Trophoblast cell (in vitro differentiated cells and primary cell): ENCODE data around the gene UBR1.
"Not testable (repeated sequence)": the region's sequence is repeated elsewhere in the genome, so short reads cannot be mapped to it uniquely, and the experiment has no call there.

Experiments used
- DNase-seq, 2 donors: peaks; one replicate each; pipeline ENCODE4 v3.0.0-alpha.2; 2016
- H2AFZ ChIP-seq: 2 replicates; pipeline ENCODE4 v1.6.1; 2013; ENCODE audit warnings: low read length, moderate library complexity, mild to moderate bottlenecking; ENCODE audit not compliant: insufficient read depth, poor library complexity
- H2AK5ac ChIP-seq: 2 replicates; pipeline ENCODE4 v1.6.1; 2013; ENCODE audit warnings: mild to moderate bottlenecking, low read length
- H2BK120ac ChIP-seq: 2 replicates; pipeline ENCODE4 v1.6.1; 2013; ENCODE audit warnings: low read length, mild to moderate bottlenecking, moderate library complexity; ENCODE audit not compliant: insufficient read depth, poor library complexity
- H2BK12ac ChIP-seq: 2 replicates; pipeline ENCODE4 v1.6.1; 2013; ENCODE audit warnings: mild to moderate bottlenecking, low read length, moderate library complexity
- H2BK5ac ChIP-seq: 2 replicates; pipeline ENCODE4 v1.6.1; 2013; ENCODE audit warnings: low read length, low read depth, moderate library complexity, mild to moderate bottlenecking; ENCODE audit not compliant: poor library complexity
- H3K14ac ChIP-seq: 2 replicates; pipeline ENCODE4 v1.6.1; 2013; ENCODE audit warnings: mild to moderate bottlenecking, low read length
- H3K18ac ChIP-seq: 2 replicates; pipeline ENCODE4 v1.6.1; 2013; ENCODE audit warnings: mild to moderate bottlenecking, low read length
- H3K23ac ChIP-seq: 2 replicates; pipeline ENCODE4 v1.6.1; 2013; ENCODE audit warnings: low read length
- H3K27ac ChIP-seq: 2 replicates; pipeline ENCODE4 v1.5.1; 2013; ENCODE audit warnings: low read depth, mild to moderate bottlenecking, inconsistent platforms, low read length, moderate library complexity
- H3K27me3 ChIP-seq: 2 replicates; pipeline ENCODE4 v1.6.1; 2013; ENCODE audit warnings: inconsistent platforms, mild to moderate bottlenecking, low read length, moderate library complexity; ENCODE audit not compliant: insufficient read depth
- H3K36me3 ChIP-seq, 2 experiments: 1 replicate in 1 of 2; 2 replicates in 1 of 2; pipeline ENCODE4 v1.6.1; 2013; ENCODE audit warnings: low read length in 2 of 2, mild to moderate bottlenecking in 2 of 2, moderate library complexity in 1 of 2; ENCODE audit not compliant: insufficient read depth in 2 of 2, control insufficient read depth in 1 of 2
- H3K4ac ChIP-seq: 2 replicates; pipeline ENCODE4 v1.6.1; 2013; ENCODE audit warnings: low read depth, mild to moderate bottlenecking, low read length, moderate library complexity
- H3K4me1 ChIP-seq, 2 experiments: 1 replicate in 1 of 2; 2 replicates in 1 of 2; pipeline ENCODE4 v1.6.1; 2013; ENCODE audit warnings: low read length in 2 of 2, mild to moderate bottlenecking in 2 of 2, moderate library complexity in 1 of 2; ENCODE audit not compliant: insufficient read depth in 2 of 2, control insufficient read depth in 1 of 2
- H3K4me2 ChIP-seq: 2 replicates; pipeline ENCODE4 v1.6.1; 2013; ENCODE audit warnings: inconsistent platforms, mild to moderate bottlenecking, low read length, moderate library complexity
- H3K4me3 ChIP-seq: 2 replicates; pipeline ENCODE4 v1.5.1; 2013; ENCODE audit warnings: mild to moderate bottlenecking, low read depth, low read length, inconsistent platforms
- H3K79me1 ChIP-seq: one replicate; pipeline ENCODE4 v1.6.1; 2013; ENCODE audit warnings: low read length
- H3K79me2 ChIP-seq: 2 replicates; pipeline ENCODE4 v1.6.1; 2013; ENCODE audit warnings: low read length, mild to moderate bottlenecking; ENCODE audit not compliant: control insufficient read depth, insufficient read depth, poor library complexity
- H3K9ac ChIP-seq: 2 replicates; pipeline ENCODE4 v1.6.1; 2013; ENCODE audit warnings: mild to moderate bottlenecking, low read length
- H3K9me3 ChIP-seq: 2 replicates; pipeline ENCODE4 v1.6.1; 2013; ENCODE audit warnings: low read depth, mild to moderate bottlenecking, control low read depth, inconsistent platforms, low read length; ENCODE audit not compliant: insufficient read depth
- H4K12ac ChIP-seq: 2 replicates; pipeline ENCODE4 v1.6.1; 2013; ENCODE audit warnings: low read depth, mild to moderate bottlenecking, low read length, moderate library complexity
- H4K8ac ChIP-seq: 2 replicates; pipeline ENCODE4 v1.6.1; 2013; ENCODE audit warnings: low read depth, mild to moderate bottlenecking, low read length, moderate library complexity
- H4K91ac ChIP-seq: one replicate; pipeline ENCODE4 v1.6.1; 2013; ENCODE audit warnings: low read depth, mild to moderate bottlenecking, low read length, moderate library complexity
- WGBS: extraction: QIAGEN DNeasy Blood & Tissue Kit; methylation state at CpG from one replicate; pipeline ENCODE4 v1.1.7; 2013; ENCODE audit warnings: missing lambda C conversion rate; ENCODE audit not compliant: insufficient read length, insufficient coverage; ENCODE audit errors: extremely low coverage; 5-methylcytosine and 5-hydroxymethylcytosine counted together

The UBR1 gene

DNA sequence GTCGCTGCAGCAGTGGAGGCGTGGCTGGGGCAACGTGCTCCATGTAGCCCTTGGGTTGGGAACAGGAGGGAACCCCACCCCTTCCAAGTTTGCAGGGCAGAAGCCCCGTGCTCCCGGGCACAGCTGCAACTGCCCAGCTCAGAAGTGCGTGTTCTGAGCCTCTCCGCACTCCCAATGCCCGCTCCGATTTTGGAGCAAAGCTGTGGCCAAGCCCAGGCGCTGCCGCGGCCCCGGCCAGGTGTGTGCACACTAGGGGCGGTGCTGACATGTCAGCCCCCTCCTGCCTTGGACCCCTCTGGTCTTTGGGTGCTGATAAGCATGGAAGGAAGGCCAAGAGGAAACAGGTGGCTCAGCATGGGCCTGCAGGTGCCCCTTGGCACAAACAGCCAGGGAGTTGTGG is 97.7 kb downstream of the UBR1 start:
- no CpG with 5 or more reads among the region's 14 CpGs for WGBS
- H4K12ac ChIP-seq: peak overlapping the region; percentile 16
- H3K79me2 ChIP-seq: no peaks in the 10 kb centered on the region
- no peaks in the 10 kb centered on the region for H3K27me3 ChIP-seq
- no peak overlapping the region for H3K14ac ChIP-seq
- H3K4me2 ChIP-seq: no peak overlapping the region
- no peak overlapping the region for H2BK120ac ChIP-seq
- H3K4me3 ChIP-seq: no peak overlapping the region
- H4K8ac ChIP-seq: no peak overlapping the region
- H3K4ac ChIP-seq: no peak overlapping the region
- no peak overlapping the region for H3K23ac ChIP-seq
- H3K18ac ChIP-seq: no peak overlapping the region
- peaks cover 32 to 38% of the 10 kb centered on the region in 2 experiments for H3K36me3 ChIP-seq
- no peak overlapping the region for H2BK12ac ChIP-seq
- H2AFZ ChIP-seq: no peak overlapping the region
- H4K91ac ChIP-seq: no peak overlapping the region
- H3K9ac ChIP-seq: peak overlapping the region; percentile 43
- H2BK5ac ChIP-seq: no peak overlapping the region
- no peaks in the 10 kb centered on the region for H3K4me1 ChIP-seq
- no peaks in the 10 kb centered on the region for H3K79me1 ChIP-seq
- H3K9me3 ChIP-seq: no peaks in the 10 kb centered on the region
- H2AK5ac ChIP-seq: no peak overlapping the region
- DNase-seq: no peak
- H3K27ac ChIP-seq: no peak overlapping the region

DNA sequence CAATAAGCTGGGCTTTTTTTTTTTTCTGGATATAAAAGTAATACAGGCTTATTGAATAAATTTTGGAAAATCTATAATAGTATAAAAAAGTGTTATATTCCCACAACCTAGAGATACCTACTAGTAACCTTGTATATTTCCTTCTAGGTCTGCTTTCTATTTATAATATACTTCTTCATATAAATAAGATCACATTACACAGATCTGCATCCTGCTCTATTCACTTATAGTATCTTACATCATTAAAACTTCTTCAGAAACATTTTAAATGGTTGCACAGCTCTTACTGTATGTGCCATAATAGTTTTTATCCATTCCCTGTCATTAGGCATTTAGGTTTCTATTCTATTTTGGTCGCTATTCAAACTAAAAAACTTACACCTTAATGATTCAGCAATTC is 98.3 kb downstream of the UBR1 start:
- H3K23ac ChIP-seq: no peak overlapping the region
- H2BK12ac ChIP-seq: no peak overlapping the region

DNA sequence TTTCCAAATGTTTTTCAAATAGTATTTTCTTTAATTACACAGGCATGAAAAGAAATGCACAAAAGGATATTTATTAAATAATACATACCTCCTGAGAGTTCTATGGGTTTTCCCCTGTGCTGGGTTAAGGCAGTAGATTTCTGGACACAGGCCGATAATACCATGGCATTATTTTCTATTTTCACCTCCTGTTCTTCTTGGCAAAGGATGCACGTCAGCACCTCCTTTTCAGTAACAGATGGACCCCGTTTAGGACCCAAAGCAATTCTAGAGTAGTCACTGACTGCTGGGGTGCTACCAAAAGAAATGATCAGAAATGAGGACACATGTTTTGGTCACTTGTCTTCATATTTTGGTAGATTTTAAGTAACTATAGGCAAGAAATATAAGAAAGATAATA is 98.8 kb downstream of the UBR1 start:
- no peak overlapping the region for H4K8ac ChIP-seq
- peaks cover 32 to 39% of the 10 kb centered on the region in 2 experiments for H3K36me3 ChIP-seq
- no peak overlapping the region for H4K12ac ChIP-seq
- H3K79me1 ChIP-seq: no peaks in the 10 kb centered on the region
- no peak overlapping the region for H2BK5ac ChIP-seq
- H2BK120ac ChIP-seq: no peak overlapping the region
- H4K91ac ChIP-seq: no peak overlapping the region
- WGBS: no CpG with 5 or more reads among the region's 3 CpGs
- no peak overlapping the region for H3K27ac ChIP-seq
- H3K23ac ChIP-seq: no peak overlapping the region
- H3K4ac ChIP-seq: no peak overlapping the region
- H3K14ac ChIP-seq: no peak overlapping the region
- H3K9ac ChIP-seq: no peak overlapping the region
- no peaks in the 10 kb centered on the region for H3K79me2 ChIP-seq
- H3K4me3 ChIP-seq: no peak overlapping the region
- no peak overlapping the region for H2AK5ac ChIP-seq
- no peak overlapping the region for H3K18ac ChIP-seq
- no peak overlapping the region for H2BK12ac ChIP-seq
- H3K9me3 ChIP-seq: no peaks in the 10 kb centered on the region
- no peaks in the 10 kb centered on the region for H3K4me1 ChIP-seq
- DNase-seq: no peak
- H2AFZ ChIP-seq: no peak overlapping the region
- no peaks in the 10 kb centered on the region for H3K27me3 ChIP-seq
- no peak overlapping the region for H3K4me2 ChIP-seq

More for the DNA sequence above, 98.3 kb downstream of the UBR1 start:
- no peaks in the 10 kb centered on the region for H3K79me2 ChIP-seq
- H4K91ac ChIP-seq: no peak overlapping the region
- H3K9me3 ChIP-seq: no peaks in the 10 kb centered on the region
- no peaks in the 10 kb centered on the region for H3K4me1 ChIP-seq
- peaks cover 32 to 36% of the 10 kb centered on the region in 2 experiments for H3K36me3 ChIP-seq
- no peak for DNase-seq
- no peak overlapping the region for H3K14ac ChIP-seq
- no peak overlapping the region for H3K4me3 ChIP-seq
- no peak overlapping the region for H2AFZ ChIP-seq
- no peak overlapping the region for H3K9ac ChIP-seq
- H2AK5ac ChIP-seq: no peak overlapping the region
- WGBS: no CpG with 5 or more reads among the region's 1 CpG
- no peaks in the 10 kb centered on the region for H3K79me1 ChIP-seq
- H3K18ac ChIP-seq: no peak overlapping the region
- H4K8ac ChIP-seq: no peak overlapping the region
- H3K4me2 ChIP-seq: no peak overlapping the region
- no peak overlapping the region for H2BK120ac ChIP-seq
- H3K27ac ChIP-seq: no peak overlapping the region
- no peak overlapping the region for H4K12ac ChIP-seq
- no peak overlapping the region for H3K4ac ChIP-seq
- no peak overlapping the region for H2BK5ac ChIP-seq
- no peaks in the 10 kb centered on the region for H3K27me3 ChIP-seq

DNA sequence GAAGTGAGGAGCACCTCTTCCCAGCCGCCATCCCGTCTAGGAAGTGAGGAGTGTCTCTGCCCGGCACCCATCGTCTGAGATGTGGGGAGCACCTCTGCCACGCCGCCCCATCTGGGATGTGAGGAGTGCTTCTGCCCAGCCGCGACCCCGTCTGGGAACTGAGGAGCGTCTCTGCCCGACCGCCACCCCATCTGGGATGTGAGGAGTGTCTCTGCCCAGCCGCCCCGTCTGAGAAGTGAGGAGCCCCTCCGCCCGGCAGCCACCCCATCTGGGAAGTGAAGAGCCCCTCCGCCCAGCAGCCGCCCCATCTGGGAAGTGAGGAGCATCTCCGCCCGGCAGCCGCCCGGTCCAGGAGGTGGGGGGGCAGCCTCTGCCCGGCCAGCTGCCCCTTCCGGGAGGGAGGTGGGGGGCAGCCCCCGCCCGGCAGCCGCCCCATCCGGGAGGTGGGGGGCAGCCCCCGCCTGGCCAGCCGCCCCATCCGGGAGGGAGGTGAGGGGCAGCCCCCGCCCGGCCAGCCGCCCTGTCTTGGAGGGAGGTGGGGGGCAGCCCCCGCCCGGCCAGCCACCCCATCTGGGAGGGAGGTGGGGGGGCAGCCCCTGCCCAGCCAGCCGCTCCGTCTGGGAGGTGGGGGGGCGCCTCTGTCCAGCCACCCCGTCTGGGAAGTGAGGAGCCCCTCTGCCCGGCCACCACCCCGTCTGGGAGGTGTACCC is 100.8 kb downstream of the UBR1 start:
- not testable (repeated sequence) for H3K4me3 ChIP-seq, H2BK5ac ChIP-seq, H3K79me1 ChIP-seq, H3K18ac ChIP-seq, H3K23ac ChIP-seq, H3K4me1 ChIP-seq, H3K4ac ChIP-seq, H2BK120ac ChIP-seq, H2AFZ ChIP-seq, H3K14ac ChIP-seq, H4K12ac ChIP-seq, H4K91ac ChIP-seq, H3K9me3 ChIP-seq, H3K27ac ChIP-seq, H3K79me2 ChIP-seq, H3K9ac ChIP-seq, H2BK12ac ChIP-seq, H2AK5ac ChIP-seq, DNase-seq, H3K27me3 ChIP-seq, H3K4me2 ChIP-seq, H4K8ac ChIP-seq
- WGBS: no CpG with 5 or more reads among the region's 42 CpGs
- peaks cover 31 to 39% of the 10 kb centered on the region in 2 experiments for H3K36me3 ChIP-seq
